Pons (tissue), 1 donor: ENCODE data around the gene SMIM10L1.

Experiments
- DNase-seq: peaks from one replicate; pipeline ENCODE4 v3.0.0-alpha.2; 2016; ENCODE audit warnings: low spot score

SMIM10L1 gene

DNA sequence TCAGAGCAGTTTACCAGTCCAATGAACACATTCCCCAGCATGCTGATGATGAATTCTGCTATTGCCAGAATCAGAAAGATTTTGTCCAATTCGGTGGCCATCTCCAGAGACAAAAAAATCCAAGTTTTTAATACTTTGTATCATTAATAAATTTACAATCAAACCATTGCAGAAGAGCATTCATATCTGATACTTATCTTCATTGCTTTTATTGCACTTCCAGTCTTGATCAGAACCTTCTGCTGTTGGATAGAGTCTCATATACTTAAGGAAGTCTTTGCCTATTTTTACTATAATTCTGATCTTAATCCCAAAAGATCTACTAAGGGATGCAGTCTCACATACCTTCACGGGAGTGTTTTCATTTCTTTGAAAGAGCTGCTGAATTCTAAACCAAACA lies 15.8 kb downstream of the SMIM10L1 start, which contains the start of gene TAS2R42:
TAS2R42 (minus strand) TSS at position 101 of the 400 bp plus-strand sequence; CDS start at position 101, 0 bp downstream.
- no peak for DNase-seq

DNA sequence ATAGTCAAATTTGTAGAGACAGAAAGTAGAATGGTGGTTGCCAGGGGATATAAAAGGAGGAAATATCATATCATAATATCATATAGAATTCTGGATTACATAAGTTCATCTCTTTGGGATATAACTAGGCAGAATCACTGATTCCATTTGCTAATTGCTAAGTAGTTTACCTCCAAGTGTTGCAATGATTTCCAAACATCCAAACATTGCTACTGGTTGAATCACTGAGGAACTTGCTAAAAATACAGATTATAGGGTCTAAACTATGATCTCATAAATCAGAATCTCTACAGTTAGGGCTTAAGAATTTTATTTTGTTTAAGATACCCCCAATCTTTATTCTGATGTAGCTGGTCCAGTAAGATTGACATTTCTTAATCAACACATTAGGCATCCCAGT lies 31.8 kb downstream of the SMIM10L1 start:
- DNase-seq, result no peak

DNA sequence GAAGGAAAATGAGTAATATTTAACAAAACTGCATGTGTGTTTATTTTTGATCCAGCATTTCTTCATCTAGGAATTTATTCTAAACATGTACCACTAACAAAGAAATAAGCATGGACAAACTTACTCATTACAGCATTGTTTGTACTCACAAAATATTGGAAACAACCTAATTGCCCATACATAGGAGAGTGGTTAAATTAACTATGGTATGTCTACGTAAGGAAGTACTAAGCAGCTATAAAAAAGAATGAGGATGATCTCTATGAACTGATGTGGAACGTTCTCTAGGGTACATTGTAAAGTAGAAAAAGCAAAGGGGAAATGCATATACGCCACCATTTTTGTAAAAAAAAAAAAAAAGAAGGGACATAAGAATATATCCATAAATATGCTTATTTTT lies 33.2 kb downstream of the SMIM10L1 start:
- no peak for DNase-seq

DNA sequence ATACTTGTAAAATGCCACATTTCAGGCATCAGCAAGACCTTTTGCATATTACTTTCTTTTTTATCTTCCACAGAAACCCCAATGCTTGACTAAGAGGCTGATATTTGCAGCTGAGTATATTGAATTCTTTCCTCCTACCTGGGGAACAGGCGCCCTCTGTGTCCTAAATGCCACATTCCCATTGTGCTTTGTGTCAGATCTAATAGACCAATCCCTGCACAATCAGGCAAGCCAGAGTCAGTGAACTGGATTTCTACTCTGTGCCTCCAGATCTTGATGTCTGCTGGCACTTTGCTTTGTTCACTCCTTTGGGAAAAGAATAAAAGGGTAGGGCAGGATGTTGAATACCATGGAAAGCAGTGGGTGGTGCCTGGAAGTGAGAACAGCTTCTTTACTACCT lies 38.1 kb downstream of the SMIM10L1 start:
- DNase-seq, result no peak
